ENCODE measurements around the gene GASK1A. TPM values are rescaled to one million over a fixed set of nuclear protein-coding genes. Genes with fewer than 3 reads are reported as not detected.

The GASK1A gene
- total RNA-seq, 1 experiment from 2014 or later, result not detected

DNA sequence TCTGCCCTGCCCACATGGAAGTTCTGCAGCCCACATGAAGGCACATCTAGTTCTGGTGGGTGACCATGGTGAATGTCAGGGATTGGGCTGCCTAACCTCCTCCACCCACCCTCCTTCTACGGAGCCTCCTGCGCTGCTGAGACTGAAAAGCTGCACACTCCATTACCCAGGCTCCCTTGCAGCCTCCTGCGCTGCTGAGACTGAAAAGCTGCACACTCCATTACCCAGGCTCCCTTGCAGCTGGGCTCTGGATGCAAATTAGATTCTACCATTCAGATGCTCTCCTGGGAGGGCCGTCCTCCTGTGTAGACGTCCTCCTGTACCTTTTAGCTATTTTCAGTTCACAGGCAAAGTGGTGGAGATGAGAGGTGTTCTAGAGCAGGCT is 94.7 kb downstream of the GASK1A start:
- intact Hi-C loops (cut with micrococcal nuclease; ENCODE audit: unreplicated experiment), result no loop called here

DNA sequence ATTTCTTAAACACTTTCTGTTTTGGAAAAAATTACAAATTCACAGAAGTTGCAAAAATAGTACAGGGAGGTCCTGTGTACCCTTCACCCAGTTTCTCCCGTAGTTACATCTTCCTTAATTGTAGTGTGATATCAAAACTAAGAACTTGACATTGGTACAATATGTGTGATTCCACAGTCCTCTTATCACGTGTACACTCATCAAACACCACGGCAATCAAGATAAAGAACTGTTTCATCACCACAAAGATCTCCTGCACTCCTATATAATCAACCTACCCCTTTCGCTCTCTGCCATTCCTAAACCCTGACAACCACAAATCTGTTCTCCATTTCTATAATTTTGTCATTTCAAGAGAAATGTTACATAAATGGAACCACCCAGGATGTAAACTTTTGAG is 95.4 kb downstream of the GASK1A start:
- DNase-seq (ENCODE audit: low read depth, low spot score), result no peak
- no peak for TF ChIP-seq POLR2AphosphoS5 (IDR thresholded peaks at IDR 0.05; ENCODE audit: low read depth, low read length)
- TF ChIP-seq, protein P1, sequence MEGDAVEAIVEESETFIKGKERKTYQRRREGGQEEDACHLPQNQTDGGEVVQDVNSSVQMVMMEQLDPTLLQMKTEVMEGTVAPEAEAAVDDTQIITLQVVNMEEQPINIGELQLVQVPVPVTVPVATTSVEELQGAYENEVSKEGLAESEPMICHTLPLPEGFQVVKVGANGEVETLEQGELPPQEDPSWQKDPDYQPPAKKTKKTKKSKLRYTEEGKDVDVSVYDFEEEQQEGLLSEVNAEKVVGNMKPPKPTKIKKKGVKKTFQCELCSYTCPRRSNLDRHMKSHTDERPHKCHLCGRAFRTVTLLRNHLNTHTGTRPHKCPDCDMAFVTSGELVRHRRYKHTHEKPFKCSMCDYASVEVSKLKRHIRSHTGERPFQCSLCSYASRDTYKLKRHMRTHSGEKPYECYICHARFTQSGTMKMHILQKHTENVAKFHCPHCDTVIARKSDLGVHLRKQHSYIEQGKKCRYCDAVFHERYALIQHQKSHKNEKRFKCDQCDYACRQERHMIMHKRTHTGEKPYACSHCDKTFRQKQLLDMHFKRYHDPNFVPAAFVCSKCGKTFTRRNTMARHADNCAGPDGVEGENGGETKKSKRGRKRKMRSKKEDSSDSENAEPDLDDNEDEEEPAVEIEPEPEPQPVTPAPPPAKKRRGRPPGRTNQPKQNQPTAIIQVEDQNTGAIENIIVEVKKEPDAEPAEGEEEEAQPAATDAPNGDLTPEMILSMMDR (IDR thresholded peaks at IDR 0.05), result no peak
- TF ChIP-seq TCF7L2 (IDR thresholded peaks at IDR 0.05; ENCODE audit: low read depth, low read length), result no peak
- TF ChIP-seq, protein P2, sequence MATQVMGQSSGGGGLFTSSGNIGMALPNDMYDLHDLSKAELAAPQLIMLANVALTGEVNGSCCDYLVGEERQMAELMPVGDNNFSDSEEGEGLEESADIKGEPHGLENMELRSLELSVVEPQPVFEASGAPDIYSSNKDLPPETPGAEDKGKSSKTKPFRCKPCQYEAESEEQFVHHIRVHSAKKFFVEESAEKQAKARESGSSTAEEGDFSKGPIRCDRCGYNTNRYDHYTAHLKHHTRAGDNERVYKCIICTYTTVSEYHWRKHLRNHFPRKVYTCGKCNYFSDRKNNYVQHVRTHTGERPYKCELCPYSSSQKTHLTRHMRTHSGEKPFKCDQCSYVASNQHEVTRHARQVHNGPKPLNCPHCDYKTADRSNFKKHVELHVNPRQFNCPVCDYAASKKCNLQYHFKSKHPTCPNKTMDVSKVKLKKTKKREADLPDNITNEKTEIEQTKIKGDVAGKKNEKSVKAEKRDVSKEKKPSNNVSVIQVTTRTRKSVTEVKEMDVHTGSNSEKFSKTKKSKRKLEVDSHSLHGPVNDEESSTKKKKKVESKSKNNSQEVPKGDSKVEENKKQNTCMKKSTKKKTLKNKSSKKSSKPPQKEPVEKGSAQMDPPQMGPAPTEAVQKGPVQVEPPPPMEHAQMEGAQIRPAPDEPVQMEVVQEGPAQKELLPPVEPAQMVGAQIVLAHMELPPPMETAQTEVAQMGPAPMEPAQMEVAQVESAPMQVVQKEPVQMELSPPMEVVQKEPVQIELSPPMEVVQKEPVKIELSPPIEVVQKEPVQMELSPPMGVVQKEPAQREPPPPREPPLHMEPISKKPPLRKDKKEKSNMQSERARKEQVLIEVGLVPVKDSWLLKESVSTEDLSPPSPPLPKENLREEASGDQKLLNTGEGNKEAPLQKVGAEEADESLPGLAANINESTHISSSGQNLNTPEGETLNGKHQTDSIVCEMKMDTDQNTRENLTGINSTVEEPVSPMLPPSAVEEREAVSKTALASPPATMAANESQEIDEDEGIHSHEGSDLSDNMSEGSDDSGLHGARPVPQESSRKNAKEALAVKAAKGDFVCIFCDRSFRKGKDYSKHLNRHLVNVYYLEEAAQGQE (IDR thresholded peaks at IDR 0.05; ENCODE audit: insufficient read depth in 1 of 2, low read depth in 2 of 2, low read length in 1 of 2), result no peak
- TF ChIP-seq SIN3A (IDR thresholded peaks at IDR 0.05; ENCODE audit: borderline replicate concordance, insufficient read depth, low read depth, low read length), result no peak
- Histone ChIP-seq H3K27me3 (ENCODE audit: control insufficient read depth, insufficient read depth, low read length) (no peaks in the 10 kb centered on the region), H3K4me1 (ENCODE audit: control insufficient read depth, insufficient read depth, low read length) (no peaks in the 10 kb centered on the region), H3K9me3 (ENCODE audit: control insufficient read depth, insufficient read depth, low read depth, low read length) (no peaks in the 10 kb centered on the region), H3K36me3 (ENCODE audit: control insufficient read depth, insufficient read depth, low read length) (no peaks in the 10 kb centered on the region), H3K27ac (ENCODE audit: low read length) (no peak overlapping the region), H3K4me3 (ENCODE audit: low read depth in 2 of 2, low read length in 2 of 2) (no peak overlapping the region)
- no peak for ATAC-seq
- ChIA-PET POLR2A (no interaction called here), CTCF (no interaction called here)
- in situ Hi-C loops (cut with HindIII; ENCODE audit: low pct_unique_long_range_greater_than_20kb, low sequenced_read_pairs), result no loop called here
- intact Hi-C loops (cut with micrococcal nuclease; ENCODE audit: unreplicated experiment), result no loop called here
- no TSS peak for BruUV-seq (replicated peaks)

More for the DNA sequence above, 94.7 kb downstream of the GASK1A start:
- POLR2A ChIA-PET, result no interaction called here
- Histone ChIP-seq H3K4me1 (ENCODE audit: control insufficient read depth, insufficient read depth, low read length) (no peaks in the 10 kb centered on the region), H3K9me3 (ENCODE audit: control insufficient read depth, insufficient read depth, low read depth, low read length) (no peaks in the 10 kb centered on the region), H3K36me3 (ENCODE audit: control insufficient read depth, insufficient read depth, low read length) (no peaks in the 10 kb centered on the region), H3K27ac (ENCODE audit: low read length) (no peak overlapping the region), H3K4me3 (ENCODE audit: low read depth in 2 of 2, low read length in 2 of 2) (no peak overlapping the region), H3K27me3 (ENCODE audit: control insufficient read depth, insufficient read depth, low read length) (no peaks in the 10 kb centered on the region)
- DNase-seq (ENCODE audit: low read depth, low spot score) (no peak), ATAC-seq (no peak)
- BruUV-seq (replicated peaks), result no TSS peak
- TF ChIP-seq TCF7L2 (IDR thresholded peaks at IDR 0.05; ENCODE audit: low read depth, low read length) (no peak), POLR2AphosphoS5 (IDR thresholded peaks at IDR 0.05; ENCODE audit: low read depth, low read length) (no peak), SIN3A (IDR thresholded peaks at IDR 0.05; ENCODE audit: borderline replicate concordance, insufficient read depth, low read depth, low read length) (no peak)
- TF ChIP-seq, protein P2 (IDR thresholded peaks at IDR 0.05; ENCODE audit: insufficient read depth in 1 of 2, low read depth in 2 of 2, low read length in 1 of 2), result no peak
- TF ChIP-seq, protein P1 (IDR thresholded peaks at IDR 0.05), result no peak
- CTCF ChIA-PET, result interaction anchor here (0.7 kb wide), 1 partner anchor 1555 kb away, joined by 3 read pairs; no protein-coding TSS in a partner anchor
- in situ Hi-C loops (cut with HindIII; ENCODE audit: low pct_unique_long_range_greater_than_20kb, low sequenced_read_pairs), result no loop called here
